Mesodermal cell (in vitro differentiated cells): ENCODE data around the gene C19orf25.
"Not testable (repeated sequence)": the region's sequence is repeated elsewhere in the genome, so short reads cannot be mapped to it uniquely, and the experiment has no call there.

ENCODE experiments used
- H3K27ac ChIP-seq: 2 replicates; pipeline ENCODE4 v1.7.0; 2013; ENCODE audit warnings: mild to moderate bottlenecking, low read depth, low read length, moderate library complexity; ENCODE audit not compliant: severe bottlenecking
- H3K36me3 ChIP-seq: 2 replicates; pipeline ENCODE4 v1.7.1; 2013; ENCODE audit warnings: mild to moderate bottlenecking, low read length, moderate library complexity; ENCODE audit not compliant: control insufficient read depth, insufficient read depth
- H3K4me1 ChIP-seq: one replicate; pipeline ENCODE4 v1.7.1; 2013; ENCODE audit warnings: mild to moderate bottlenecking, low read length; ENCODE audit not compliant: insufficient read depth, control insufficient read depth, poor library complexity, severe bottlenecking
- H3K4me3 ChIP-seq: 2 replicates; pipeline ENCODE4 v1.7.0; 2013; ENCODE audit warnings: low read length, control low read depth, mild to moderate bottlenecking; ENCODE audit not compliant: insufficient read depth, poor library complexity, severe bottlenecking; ENCODE audit errors: extremely low read depth
- H3K9me3 ChIP-seq: 2 replicates; pipeline ENCODE4 v1.7.1; 2013; ENCODE audit warnings: mild to moderate bottlenecking, low read length, moderate library complexity; ENCODE audit not compliant: control insufficient read depth
- WGBS, 2 experiments: methylation state at CpG; one replicate each; pipeline ENCODE4 v1.1.5; 2013; ENCODE audit warnings: missing lambda C conversion rate in 2 of 2; ENCODE audit not compliant: insufficient coverage in 2 of 2; 5-methylcytosine and 5-hydroxymethylcytosine counted together

The C19orf25 gene

DNA sequence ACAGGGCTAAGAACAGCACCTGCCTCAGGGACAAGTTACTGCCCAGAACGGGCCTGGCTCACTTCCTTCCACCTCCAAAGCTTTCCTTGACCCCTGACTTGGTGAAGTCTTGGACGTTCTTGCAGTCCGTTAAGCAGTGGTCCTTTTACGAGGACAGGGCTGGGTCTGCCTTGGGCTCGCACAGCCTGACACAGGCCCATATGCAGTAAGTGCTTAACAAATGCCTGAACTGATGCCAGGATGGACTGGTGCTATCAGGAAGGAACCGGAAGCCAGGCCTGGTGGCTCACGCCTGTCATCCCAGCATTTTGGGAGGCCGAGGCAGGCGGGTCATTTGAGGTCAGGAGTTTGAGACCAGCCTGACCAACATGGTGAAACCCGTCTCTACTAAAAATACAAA, 43.0 kb upstream of the C19orf25 start:
- Histone ChIP-seq H3K4me1 (no peaks in the 10 kb centered on the region), H3K27ac (no peak overlapping the region), H3K36me3 (no peaks in the 10 kb centered on the region), H3K9me3 (no peaks in the 10 kb centered on the region), H3K4me3 (no peak overlapping the region)
- 78 to 82% methylated on average over 8 to 9 of the region's 10 CpGs for WGBS, 2 experiments

DNA sequence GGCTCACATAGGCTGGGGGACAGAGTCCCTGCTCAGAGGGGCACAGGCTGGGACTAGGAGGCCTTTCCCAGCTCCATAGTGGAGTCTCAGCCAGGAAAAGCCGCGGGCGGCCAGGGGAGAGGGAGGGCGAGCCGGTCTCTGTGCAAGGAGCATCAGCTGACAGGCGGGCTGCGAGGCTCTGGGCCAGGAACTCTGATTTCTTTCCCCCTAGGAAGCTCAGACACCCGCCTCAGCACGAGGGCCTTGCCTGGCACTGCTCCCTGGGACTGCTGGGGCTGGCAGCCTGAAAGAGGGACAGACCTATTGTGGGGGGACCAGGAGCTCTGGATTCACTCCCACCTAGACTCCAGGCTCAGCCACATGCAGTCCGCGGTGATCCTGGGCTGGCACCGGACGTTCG, 42.6 kb upstream of the C19orf25 start:
- no peaks in the 10 kb centered on the region for H3K36me3 ChIP-seq
- H3K4me3 ChIP-seq, result no peak overlapping the region
- no peaks in the 10 kb centered on the region for H3K4me1 ChIP-seq
- 73 to 77% methylated on average over 11 to 13 of the region's 14 CpGs for WGBS, 2 experiments
- no peak overlapping the region for H3K27ac ChIP-seq
- H3K9me3 ChIP-seq, result no peaks in the 10 kb centered on the region

DNA sequence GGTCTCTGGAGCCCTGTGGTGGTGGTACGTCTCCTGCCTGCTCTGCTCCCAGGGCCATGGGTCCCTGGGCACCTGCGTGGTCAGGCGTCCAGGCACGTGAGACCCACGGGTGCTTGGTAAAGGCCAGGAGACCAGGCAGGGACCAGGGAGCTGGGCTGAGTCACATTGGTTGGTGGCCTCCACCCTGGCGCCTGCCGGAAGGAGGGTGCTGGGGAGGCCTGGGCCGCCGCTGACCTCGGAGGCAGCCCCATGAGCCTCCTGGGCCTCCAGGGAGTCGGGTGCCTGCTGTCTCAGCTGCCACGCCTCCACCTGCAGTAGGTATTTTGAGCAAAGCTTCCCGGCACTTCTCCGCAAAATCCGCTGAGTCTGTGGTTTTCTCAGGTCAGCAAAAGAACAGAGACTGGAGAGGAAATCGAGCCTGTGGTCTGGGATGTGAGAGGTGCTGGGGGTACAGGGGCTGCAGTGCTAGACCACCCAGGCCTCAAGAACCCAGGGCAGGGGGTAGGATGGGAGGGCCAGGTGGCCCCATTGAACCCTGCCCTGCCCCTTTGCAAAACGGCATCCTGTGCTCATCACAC, 41.3 kb upstream of the C19orf25 start:
- H3K36me3 ChIP-seq, result no peaks in the 10 kb centered on the region
- WGBS, 2 experiments, result 74 to 75% methylated on average over 16 of the region's 17 CpGs
- no peaks in the 10 kb centered on the region for H3K9me3 ChIP-seq
- H3K4me3 ChIP-seq, result no peak overlapping the region
- no peaks in the 10 kb centered on the region for H3K4me1 ChIP-seq
- H3K27ac ChIP-seq, result no peak overlapping the region

DNA sequence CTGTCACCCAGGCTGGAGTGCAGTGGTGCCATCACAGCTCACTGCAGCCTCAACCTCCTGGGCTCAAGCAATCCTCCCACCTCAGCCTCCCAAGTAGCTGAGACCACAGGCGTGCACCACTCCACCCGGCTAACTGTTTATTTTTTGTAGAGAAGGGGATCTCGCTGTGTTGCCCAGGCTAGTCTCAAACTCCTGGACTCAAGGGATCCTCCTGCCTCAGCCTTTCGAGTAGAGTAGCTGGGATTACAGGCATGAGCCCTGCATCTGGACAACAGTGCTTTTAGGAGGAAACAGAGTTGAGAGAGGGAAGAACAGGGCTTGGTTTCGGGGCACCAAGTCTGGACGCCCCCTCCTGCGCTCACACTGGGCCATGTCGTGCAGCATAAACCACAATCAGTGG, 40.8 kb upstream of the C19orf25 start:
- H3K9me3 ChIP-seq, H3K27ac ChIP-seq, H3K4me1 ChIP-seq, H3K4me3 ChIP-seq, H3K36me3 ChIP-seq: not testable (repeated sequence)
- WGBS, 2 experiments, result 75 to 87% methylated on average over 6 to 7 of the region's 8 CpGs

DNA sequence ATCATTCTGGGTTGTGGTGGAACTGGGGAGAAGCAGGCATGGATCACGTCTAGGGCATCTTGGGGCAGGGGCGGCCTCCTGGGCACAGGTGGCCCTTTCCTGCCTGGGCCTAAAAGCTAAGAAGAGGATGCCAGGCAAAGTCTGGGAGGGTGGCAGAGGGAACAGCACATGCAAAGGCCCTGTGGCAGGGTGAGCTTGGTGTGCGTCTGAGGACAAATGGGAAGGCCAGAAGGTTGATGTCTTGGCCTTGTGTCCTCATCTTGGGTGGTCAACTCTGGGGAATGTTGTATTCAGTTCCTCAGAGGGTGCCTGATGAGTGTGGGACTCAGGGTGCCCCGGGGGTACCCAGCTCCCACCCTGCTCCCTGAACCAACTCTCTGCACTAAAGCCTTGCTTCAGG, 39.5 kb upstream of the C19orf25 start:
- no peaks in the 10 kb centered on the region for H3K36me3 ChIP-seq
- H3K9me3 ChIP-seq, result no peaks in the 10 kb centered on the region
- H3K4me3 ChIP-seq, result no peak overlapping the region
- no peak overlapping the region for H3K27ac ChIP-seq
- no peaks in the 10 kb centered on the region for H3K4me1 ChIP-seq
- 82 to 86% methylated on average over 3 to 4 of the region's 4 CpGs for whole genome bisulfite sequencing, 2 experiments

DNA sequence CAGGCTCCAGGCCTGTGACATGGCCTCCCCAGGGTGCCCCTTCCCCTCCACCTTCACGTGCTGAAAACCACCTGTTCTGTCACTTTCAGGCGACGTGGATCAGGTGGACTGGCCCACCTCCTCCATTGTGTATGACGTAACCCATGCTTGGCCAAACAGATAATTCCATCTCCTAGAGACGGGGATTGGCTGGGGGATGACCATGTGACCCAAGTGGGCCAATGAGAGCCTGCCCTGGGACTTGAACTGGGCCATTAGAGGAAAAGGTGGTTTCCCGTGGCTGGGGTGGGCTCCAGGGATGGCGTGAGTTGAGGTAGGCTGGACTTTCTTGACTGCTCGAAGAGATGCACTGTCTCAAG, 37.4 kb upstream of the C19orf25 start:
- Histone ChIP-seq H3K4me3 (no peak overlapping the region), H3K9me3 (no peaks in the 10 kb centered on the region), H3K36me3 (no peaks in the 10 kb centered on the region), H3K4me1 (no peaks in the 10 kb centered on the region), H3K27ac (no peak overlapping the region)
- whole genome bisulfite sequencing, 2 experiments, result 75 to 76% methylated on average over 5 to 8 of the region's 8 CpGs

DNA sequence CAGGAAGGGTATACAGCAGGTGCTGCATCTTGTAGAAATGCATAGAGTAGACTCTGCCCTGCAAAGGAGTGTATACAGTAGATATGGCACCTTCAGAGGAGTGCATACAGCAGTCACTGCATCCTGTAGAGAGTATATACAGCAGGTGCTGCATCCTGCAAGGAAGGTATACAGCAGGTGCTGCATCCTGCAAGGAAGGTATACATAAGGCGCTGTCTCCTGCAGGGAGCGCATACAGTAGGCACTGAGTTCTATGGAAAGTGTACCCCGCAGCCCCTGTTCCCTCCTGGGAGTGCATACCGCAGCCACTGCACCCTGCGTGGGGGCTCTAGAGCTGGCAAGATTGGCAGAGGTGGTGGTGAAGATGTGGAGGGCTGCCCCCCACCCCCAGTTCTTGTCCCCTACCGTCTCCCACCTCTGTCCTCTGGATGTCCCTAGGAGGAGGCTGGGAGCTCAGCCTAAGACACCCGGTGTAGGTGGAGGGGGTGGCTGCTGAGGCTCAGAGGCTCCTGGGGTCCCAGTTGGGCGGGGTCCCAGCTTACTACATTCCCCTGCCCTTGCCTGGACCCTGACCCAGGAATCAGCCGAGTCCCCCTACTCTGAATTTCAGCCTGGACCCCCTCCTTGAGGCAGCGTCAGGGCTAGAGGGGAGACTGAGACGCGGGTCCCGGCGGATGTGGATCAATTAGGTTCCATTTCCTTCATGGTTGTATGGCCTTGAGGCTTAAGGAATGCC, 36.1 kb upstream of the C19orf25 start:
- WGBS, 2 experiments, result 67 to 88% methylated on average over 5 to 8 of the region's 14 CpGs
- Histone ChIP-seq H3K9me3 (no peaks in the 10 kb centered on the region), H3K4me3 (no peak overlapping the region), H3K4me1 (peaks cover 7% of the 10 kb centered on the region), H3K27ac (no peak overlapping the region), H3K36me3 (no peaks in the 10 kb centered on the region)

DNA sequence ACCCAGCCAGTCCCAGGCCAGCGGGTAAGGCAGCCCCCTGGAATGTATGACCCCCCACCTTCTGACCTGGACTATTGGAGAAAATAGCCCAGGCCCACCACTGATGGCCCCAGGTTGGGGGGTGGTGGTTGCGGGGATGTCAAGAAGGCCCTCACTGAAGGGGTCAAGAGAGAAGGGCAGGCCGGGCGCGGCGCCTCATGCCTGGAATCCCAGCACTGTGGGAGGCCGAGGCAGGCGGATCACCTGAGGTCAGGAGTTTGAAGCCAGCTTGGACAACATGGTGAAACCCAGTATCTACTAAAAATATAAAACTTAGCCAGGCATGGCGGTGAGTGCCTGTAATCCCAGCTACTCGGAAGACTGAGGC, 35.3 kb upstream of the C19orf25 start:
- Histone ChIP-seq H3K4me1 (peaks cover 8% of the 10 kb centered on the region), H3K4me3 (no peak overlapping the region), H3K27ac (no peak overlapping the region), H3K9me3 (no peaks in the 10 kb centered on the region), H3K36me3 (no peaks in the 10 kb centered on the region)
- WGBS, 2 experiments, result 64 to 75% methylated on average over 9 of the region's 10 CpGs

DNA sequence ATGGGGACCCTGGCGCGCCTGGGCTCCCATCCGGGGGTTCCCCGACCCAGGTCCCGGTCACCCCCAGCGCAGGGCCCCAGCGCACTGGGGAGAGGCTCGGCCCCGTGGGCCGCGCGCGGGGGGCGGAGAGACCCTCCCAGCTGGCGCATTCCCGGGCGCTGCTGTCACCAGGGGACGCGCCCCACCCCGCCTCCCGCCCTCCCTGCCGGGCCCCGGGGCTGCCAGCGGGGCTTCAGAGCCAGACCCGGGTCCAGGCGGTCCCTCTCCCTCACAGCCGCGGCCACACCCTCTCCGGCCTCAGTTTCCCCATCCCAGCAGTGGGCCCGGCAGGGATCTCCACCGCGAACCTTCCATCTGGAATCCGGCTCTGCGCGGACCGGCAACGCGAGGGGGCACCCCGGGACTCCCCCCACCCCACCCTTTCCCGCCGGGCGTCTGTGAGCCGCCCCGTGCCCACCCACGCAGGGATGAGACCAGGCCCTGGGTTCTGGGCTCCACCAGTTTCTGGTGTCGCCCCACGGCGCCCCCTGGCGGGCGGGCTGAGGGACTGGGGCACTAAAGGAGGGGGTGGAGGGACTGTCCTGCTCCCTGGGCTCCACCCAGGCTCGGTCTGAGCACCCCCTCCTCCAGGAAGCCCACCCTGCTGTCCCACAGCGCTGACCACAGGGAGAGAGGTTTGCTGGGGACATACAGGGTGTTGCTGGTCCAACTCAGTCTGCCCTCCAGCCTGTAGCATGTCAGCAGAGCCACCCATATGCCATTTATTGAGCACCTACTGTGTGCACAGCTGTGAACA, 34.7 kb upstream of the C19orf25 start:
- H3K27ac ChIP-seq, result no peak overlapping the region
- H3K9me3 ChIP-seq, result no peaks in the 10 kb centered on the region
- H3K4me1 ChIP-seq, result peaks cover 8% of the 10 kb centered on the region
- H3K4me3 ChIP-seq, result peak overlapping the region; percentile 42
- H3K36me3 ChIP-seq, result no peaks in the 10 kb centered on the region
- WGBS, 2 experiments, result 13 to 17% methylated on average over 30 to 44 of the region's 52 CpGs

DNA sequence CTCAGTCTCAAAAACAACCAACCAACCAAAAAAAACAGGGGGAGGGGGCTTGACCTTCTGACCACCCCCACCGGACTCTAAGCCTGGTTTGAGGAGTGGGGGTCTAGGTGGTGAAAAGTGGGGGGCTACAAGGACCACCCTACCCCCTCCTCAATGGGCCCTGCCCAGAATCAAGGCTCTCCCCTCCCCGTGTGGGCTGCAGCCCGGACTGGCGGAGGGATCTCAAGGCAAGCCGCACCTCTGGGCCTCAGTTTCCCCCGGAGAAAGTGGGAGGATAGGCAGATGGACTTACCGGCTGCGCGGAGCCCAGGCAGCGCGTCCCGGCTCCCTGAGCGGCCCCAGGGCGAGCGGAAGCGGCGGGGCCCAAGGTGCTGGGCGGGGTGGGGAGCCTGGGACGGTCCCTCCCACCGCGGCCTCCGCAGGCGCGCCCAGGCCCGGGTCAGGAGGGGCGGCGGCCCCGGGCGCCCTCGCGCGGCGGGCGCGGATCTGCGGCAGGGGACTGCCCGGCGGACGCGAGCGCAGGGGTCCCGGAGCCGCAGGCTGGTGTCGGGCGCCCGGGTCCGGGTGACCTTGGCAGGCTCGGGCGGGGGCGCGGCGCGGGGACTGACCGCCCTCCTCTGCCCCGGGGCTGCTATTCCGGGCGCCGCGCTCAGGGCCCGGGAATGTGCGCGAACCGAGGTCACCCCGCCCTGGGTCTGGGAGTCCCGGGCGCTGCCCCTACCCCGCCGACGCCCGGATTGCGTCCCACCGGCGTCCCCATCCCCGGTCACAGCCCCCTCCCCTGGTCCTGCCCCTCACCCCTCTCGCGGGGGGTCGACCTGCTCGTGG, 33.9 kb upstream of the C19orf25 start, which contains the start of gene ADAMTSL5:
Gene ADAMTSL5 (minus strand): TSS at position 349 of the 828 bp plus-strand sequence. CDS start 2,076 bp downstream, outside the sequence.
- 2 to 4% methylated on average over 45 to 66 of the region's 78 CpGs for WGBS, 2 experiments
- Histone ChIP-seq H3K27ac (no peak within 1 kb of the TSS), H3K36me3 (no peaks in the 10 kb centered on the region), H3K9me3 (no peaks in the 10 kb centered on the region), H3K4me1 (peaks cover 8% of the 10 kb centered on the region), H3K4me3 (peak within 1 kb of the TSS; percentile 42)
